CD4-positive, alpha-beta T cell treated with Interleukin-17A for 4 hours (primary cell): ENCODE measurements around the gene ZSCAN31.
"Not testable (repeated sequence)": the region's sequence is repeated elsewhere in the genome, so short reads cannot be mapped to it uniquely, and the experiment has no call there.

Experiments used
- DNase-seq: peaks from one replicate; pipeline ENCODE4 v3.0.0-alpha.2; 2020; ENCODE audit warnings: mixed read lengths

The ZSCAN31 gene

DNA sequence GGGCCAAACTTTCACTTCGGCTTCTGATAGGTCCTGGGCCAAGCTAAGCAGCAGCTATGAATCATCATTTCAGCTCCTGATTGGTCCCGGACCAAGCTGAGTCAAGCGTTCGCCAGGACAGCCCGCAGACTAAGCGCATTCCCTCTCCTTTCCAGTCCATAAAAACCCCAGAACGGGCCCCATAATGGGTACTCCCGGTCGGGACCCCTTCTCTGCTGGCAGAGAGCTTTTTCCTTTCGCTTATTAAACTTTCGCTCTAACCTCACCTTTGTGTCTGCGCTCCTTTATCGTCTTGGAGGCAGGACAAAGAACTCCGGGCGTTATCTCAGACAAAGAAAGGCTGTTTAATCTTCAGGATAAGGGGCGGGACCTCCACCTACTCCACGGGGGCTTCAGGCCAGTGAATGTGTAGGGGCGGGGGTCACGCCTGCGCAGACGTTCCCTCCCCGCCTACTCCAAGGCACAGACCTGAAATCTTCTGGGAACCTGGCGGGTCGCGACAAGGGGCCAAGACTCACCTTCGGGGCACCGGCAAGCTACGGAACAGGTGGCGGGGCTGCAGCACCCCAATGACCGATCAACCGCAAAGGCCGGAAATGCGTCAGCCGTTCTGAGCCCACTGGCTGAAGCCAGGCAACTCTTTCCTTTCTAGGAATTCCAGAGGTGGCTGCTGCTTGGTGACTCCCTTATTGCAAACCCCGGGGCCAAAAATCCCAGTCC lies at the start of gene ZSCAN31:
ZSCAN31 (minus strand) TSS at position 585 of the 720 bp plus-strand sequence. CDS start 6,465 bp downstream, outside the sequence.
- DNase-seq = peak; percentile 84

GRCh38 chr6:28384143-28384533 lies 48.2 kb upstream of the ZSCAN31 start:
- DNase-seq = no peak

- peak; percentile 40 for DNase-seq
These were observed 47.5 kb upstream of the ZSCAN31 start for GRCh38 chr6:28383235-28384142.

GRCh38 chr6:28380381-28380780 lies 44.4 kb upstream of the ZSCAN31 start:
- DNase-seq = no peak

DNA sequence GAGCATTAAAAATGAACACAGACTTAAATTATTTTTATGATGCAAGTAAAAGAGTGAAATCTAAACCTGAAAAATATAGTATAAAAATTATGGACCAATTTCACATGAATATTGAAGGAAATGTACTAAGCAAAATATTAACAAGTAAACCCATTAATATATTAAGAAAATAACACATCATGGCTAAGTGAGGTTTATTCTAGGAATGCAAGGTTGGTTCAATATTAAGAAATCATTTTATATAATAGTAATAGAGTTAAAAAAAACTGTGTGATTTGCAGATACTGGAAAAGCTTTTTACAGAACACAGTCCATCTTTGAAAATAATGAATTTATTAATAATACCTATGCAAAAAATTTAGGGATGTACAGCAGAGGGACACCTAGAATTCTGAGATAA lies 42.7 kb upstream of the ZSCAN31 start:
- no peak for DNase-seq

GRCh38 chr6:28377879-28378278 lies 41.9 kb upstream of the ZSCAN31 start:
- DNase-seq = no peak

DNA sequence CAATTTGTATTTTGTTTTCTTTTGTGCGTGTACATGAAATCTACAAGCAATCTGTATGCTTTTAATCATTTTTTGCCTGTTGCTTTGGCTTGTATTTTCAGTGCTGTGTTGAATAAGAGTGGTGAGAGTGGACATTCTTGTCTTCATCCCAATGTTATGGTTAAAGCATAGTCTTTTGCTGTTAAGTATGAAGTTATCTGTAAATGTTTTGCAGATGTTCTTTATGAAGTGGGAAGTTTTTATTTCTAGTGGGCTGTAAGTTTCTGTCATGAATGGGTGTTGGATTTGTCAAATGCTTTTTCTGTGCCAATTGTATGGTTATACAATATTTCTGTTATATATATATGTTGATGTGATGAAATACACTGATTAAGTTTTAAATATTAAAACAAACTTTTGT lies 38.0 kb upstream of the ZSCAN31 start:
- no peak for DNase-seq

DNA sequence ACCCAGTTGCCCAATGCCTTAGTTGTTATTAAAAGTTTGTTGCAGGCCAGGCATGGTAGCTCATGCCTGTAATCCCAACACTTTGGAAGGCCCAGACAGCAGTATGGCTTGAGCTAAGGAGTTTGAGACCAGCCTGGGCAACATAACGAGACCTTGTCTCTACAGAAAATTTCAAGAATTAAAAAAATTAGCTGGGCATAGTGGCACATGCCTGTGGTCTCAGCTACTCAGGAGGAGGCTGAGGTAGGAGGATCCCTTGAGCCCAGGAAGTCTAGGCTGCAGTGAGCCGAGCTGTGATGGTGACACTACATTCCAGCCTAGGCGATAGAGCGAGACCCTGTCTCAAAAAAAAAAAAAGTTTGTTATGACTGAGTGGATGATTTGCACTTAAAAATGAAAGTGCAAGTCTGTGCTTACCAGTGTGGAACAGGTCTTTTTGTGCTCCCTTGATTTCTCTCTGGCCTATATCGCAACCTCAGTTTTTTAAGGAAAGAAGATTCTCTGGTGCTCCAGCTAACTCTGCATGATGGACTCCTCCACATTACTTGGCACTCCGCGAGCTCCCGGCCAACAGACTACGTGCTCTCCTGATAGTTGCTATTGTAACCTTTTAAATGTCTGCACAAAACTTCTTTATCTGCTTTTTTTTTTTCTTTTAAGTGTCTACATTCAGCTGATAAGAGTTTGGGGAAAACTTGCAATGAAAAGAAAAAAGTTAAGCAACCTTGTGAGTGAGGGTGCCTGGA lies 35.9 kb upstream of the ZSCAN31 start:
- DNase-seq = no peak

DNA sequence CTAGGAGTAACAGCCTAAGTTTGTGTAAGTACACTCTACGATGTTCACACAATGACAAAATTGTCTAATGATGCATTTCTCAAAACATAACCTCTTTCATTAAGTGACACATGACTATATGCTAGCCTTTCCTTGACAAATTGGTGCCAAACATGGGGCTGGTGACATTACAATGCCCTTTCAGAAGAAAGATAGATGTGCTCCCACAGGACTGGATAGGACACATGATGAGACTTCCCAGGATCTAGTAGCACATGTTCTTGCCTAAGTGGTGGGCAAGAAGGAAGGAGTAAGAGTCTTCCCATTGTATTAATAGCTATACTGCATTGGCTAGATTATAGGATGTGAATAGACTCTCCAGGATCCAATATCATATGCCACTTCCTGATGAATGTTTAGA lies 35.3 kb upstream of the ZSCAN31 start:
- DNase-seq = no peak

GRCh38 chr6:28370440-28370839 lies 34.5 kb upstream of the ZSCAN31 start:
- DNase-seq = no peak

GRCh38 chr6:28369463-28369862 lies 33.5 kb upstream of the ZSCAN31 start:
- no peak for DNase-seq

- no peak for DNase-seq
These were observed 32.6 kb upstream of the ZSCAN31 start for GRCh38 chr6:28368522-28368921.

DNA sequence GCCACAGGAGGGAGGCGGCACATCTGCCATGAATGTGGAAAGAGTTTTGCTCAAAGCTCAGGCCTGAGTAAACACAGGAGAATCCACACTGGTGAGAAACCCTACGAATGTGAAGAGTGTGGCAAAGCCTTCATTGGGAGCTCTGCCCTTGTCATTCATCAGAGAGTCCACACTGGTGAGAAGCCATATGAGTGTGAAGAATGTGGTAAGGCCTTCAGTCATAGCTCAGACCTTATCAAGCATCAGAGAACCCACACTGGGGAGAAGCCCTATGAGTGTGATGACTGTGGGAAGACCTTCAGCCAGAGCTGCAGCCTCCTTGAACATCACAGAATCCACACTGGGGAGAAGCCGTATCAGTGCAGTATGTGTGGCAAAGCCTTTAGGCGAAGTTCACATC lies 29.6 kb upstream of the ZSCAN31 start:
- DNase-seq = not testable (repeated sequence)

DNA sequence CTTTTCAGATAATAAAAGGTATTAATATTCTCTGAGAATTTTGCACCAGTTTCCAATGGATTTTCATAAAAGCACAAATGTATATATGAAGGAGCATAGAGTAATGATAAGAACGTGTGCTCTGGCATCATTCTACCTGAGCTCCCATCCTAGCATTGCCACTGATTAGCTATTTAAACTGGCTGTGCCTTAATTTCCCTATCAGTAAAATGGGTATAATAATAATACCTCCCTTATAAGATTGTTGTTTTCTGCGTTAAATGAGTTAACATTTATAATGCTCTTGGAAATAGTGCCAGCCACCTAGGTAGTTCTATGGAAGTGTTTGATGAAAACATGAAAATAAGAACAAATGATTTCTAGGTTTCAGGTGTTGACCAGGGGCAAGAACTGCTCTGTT lies 25.0 kb upstream of the ZSCAN31 start:
- DNase-seq = no peak

GRCh38 chr6:28359562-28359961 lies 23.6 kb upstream of the ZSCAN31 start:
- not testable (repeated sequence) for DNase-seq

DNA sequence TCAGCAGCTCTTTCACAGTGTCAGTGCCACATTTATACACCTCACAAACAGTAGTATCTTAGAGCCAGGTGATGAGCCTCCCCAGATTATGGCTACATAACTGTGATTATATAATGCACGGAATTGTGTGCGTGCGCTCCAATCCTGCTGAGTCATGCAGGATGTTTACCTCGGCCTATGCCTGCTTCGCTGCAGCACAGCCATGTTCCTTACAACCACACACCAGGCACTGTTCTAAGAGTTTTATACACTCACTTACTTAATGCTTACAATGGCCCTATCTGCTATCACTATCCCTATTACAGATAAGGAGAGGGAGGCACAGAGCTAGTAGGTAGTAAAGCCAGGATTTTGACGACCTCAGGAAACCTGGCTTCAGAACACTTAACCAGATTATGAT lies 21.1 kb upstream of the ZSCAN31 start:
- no peak for DNase-seq

- DNase-seq = no peak
These were observed 20.7 kb upstream of the ZSCAN31 start for GRCh38 chr6:28356666-28357020.

- peak; percentile 68 for DNase-seq
These were observed 20.1 kb upstream of the ZSCAN31 start for GRCh38 chr6:28355743-28356665.

DNA sequence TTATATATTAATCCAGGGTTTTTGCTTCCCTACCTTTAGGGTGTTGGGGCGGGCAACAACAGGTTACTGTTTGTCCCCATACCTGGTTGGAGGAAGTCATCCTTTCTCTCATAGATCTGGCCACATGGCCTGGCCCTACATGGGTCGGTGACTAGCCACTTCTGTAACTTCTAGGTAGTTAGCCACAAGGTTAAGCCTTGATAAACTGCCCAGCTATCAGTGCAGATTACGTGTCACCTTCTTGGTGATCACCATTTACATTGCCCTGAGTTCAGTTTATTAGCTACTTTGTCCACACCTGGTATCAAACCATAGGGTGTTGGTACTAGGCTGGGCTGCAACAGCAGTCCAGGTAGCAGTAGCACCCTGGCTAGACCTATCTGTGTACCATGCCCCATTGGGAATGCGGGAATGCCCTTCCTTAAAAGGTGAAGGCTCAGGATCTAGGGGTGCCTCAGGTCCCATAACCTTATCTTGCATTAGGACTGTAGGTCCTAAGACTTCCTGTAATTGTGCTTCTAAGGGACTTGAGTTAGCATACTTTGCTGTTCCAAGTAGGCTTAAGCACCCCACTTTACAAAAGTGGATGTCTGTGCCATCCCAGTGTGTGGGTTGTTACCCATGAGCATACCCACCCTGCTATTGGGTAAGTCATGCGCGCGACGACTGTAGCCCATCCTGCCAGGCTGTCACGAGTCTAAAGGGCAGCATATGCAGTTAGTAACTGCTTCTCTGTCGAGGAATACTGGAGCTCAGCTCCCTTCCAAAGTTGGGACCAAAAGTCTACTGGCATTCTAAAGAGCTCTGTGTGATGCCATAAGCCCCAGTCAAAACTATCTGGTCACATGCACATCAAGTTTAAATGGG lies 19.0 kb upstream of the ZSCAN31 start:
- DNase-seq = no peak

- DNase-seq = no peak
These were observed 18.2 kb upstream of the ZSCAN31 start for GRCh38 chr6:28353981-28354676.

DNA sequence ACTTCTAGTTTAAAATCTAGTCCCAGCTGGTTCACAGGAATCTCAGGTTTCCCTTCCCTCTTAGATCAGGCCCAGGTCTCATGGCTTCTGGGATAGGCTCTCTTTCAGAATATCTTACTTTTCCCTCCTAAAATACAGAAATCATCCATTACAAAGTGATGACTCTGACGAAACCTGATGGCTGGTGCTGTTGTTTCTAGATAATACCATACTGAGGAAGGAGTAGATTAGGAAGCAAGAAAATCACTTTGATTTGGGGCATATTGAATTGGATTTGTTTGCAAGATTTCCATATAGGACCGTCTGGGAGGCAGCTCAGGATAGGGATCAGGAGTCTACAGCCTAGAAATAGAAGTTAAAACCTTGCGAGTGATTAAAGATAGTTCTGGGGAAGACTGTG lies 17.4 kb upstream of the ZSCAN31 start:
- DNase-seq = no peak
